GM18858 (cell line): Measurements from ENCODE around the gene ABCD1.

ENCODE experiments used
- ATAC-seq: cut with Tn5 transposase; IDR thresholded peaks from one replicate; pipeline ENCODE4 v1.9.1; 2021; ENCODE audit not compliant: unreplicated experiment

The ABCD1 gene

DNA sequence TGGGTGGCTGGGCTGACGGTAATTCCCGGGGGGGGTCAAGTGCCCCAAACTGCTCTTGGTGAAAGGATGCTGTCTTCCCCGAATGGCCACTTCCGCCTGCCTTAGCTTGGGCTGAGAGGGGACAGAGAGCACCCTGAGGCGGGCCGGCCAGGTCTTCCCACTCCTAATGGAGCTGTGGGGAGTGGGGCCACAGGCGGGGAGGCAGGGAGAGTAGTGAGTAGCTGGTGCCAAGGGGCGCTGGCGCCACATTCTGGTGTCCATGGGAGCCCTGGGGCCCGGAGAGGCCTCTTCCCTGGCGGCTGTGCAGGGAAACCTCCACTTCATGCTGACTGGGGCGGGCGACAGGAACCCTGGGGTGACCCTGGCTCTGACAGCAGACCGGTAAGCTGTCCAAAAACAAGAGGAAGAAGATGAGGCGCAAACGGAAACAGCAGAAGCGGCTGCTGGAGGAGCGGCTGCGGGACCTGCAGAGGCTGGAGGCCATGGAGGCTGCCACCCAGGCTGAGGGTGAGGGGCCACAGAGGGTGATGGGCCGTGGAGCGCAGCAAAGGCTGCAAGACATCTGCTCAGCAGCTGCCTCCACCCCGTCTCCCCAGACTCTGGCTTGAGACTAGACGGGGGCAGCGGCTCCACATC lies 58.8 kb downstream of the ABCD1 start:
- ATAC-seq: no peak

- ATAC-seq: no peak
These were observed 59.8 kb downstream of the ABCD1 start for GRCh38 chrX:153784325-153784967.

GRCh38 chrX:153786669-153787068 lies 62.0 kb downstream of the ABCD1 start:
- no peak for ATAC-seq

DNA sequence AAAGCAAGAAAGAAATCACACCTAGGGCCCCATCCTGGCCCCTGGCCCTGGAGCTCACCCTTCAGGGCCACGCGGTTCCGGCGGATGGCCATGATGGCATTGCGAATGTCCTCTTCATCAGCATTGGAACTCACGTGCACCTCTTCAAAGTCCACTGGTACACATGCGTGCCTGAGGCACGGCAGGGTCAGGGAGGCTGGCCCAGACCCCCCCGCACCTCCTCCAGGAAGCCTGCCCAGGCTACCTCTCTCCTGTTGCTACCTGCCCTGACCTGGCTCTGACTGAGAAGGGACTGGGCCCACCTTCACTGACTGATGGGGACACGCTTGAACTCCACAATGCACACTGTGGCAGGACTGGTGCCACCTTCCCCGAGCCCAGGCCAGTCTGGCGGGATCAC lies 65.0 kb downstream of the ABCD1 start:
- ATAC-seq: no peak

DNA sequence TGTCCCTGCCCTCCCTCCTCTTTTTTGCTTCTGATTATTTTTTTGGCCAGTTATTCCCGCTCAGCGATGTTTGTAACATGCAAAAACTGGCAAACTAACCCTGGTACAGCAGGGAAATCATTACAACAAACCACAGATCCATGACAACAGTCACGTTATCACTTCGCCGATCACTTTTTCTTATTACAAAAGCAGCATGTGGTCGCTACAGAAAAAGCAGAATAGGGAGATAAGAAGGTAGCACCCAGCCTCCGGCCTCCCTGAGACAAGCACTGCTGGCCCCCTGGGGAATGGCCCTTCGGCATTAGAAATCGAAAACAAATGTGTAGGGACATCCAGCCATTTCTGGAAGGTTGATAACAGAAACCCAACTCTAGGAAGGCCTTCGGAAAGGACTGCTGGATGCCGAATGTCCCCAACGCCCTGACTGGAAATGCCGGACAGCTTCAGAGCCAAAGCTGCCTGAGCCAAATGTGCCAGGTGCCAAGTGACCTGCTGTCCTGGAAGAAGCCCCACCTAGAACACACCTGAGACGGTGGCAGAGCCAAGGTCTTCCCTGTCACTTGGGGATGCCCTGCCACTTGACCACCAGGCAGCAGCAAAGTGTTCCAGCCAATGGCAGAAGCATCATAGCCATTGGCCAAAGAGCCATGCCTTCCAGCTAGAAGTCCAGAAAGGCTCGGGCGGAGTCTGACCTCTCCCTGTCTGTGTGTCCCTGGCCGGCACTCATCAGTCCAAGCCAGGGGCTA lies 66.6 kb downstream of the ABCD1 start:
- no peak for ATAC-seq

DNA sequence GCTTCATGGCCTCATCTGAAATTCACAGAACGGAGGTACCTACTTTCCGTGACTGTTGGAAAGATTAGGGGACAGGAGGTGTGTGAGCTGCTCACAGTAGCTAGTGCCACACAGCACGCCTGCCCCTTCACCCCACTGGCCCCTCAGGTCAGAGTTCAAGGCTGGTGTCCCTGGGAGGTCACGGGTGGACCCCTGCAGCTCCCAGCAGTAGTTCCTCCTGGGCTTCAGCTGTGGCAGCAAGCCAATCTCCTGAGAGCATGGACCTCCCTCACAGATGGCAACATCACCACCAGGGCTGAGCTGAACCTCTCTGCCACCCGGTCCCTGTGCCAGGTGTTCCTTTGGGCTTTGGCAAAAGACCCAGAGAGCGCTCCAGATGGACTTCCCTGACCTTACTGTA lies 67.7 kb downstream of the ABCD1 start:
- ATAC-seq: no peak

- ATAC-seq: no peak
These were observed 68.6 kb downstream of the ABCD1 start for GRCh38 chrX:153793291-153793690.
